OCI-M1 (cell line): ENCODE results near the gene ZNF740.
"Not testable (repeated sequence)": the region's sequence is repeated elsewhere in the genome, so short reads cannot be mapped to it uniquely, and the experiment has no call there.

Experiments used
- DNase-seq: peaks from one replicate; lab custom pipeline; 2025; lab: John Stamatoyannopoulos, UW

The ZNF740 gene

GRCh38 chr12:53194973-53195372, 14.5 kb downstream of the ZNF740 start:
- no peak for DNase-seq

DNA sequence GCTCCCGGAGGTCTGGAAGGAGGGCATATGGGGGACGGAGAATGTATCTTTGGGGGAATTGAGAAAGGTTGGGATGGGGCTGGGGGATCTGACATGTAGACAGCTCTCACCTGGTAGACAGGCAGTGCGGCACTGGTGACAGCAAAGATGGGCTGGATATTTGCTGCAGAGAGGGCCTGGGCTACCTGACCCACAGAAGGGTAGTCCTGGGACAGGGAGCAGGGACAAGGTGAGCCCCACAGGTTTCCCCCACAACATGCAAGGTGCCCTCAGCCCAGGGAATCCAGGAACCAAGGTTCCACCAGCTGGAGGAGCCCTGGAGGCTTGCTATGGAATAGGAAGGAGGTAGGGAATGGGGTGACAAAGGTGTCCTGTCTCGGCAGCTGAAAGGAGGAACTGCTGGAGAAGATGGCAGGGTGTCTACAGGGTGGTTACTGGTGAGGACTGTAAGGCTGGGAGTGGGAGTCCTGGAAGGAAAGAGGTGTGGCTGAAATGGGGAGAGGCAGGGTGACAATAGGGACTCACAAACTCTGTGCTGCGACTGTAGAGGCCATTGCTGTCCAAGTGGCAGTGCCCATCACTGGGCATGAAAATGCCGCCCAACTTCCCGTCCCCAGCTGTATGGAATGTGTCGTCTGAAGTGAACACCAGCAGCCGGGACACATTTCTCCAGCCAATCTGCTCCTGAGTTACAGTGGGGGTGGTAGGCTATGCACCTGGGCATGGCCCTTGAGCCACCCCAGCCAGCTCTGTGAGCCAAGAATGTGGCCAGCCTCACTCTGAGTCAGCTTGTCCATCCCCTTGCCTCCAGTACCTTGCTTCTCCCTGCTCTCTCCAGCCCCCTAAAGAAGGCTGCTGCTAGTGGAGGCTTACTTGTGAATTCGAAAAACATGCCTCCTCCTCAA, 15.2 kb downstream of the ZNF740 start:
- no peak for DNase-seq

GRCh38 chr12:53196486-53196885, 16.0 kb downstream of the ZNF740 start:
- no peak for DNase-seq

GRCh38 chr12:53197011-53197640, 16.6 kb downstream of the ZNF740 start:
- DNase-seq: no peak

- DNase-seq: no peak
Measured at GRCh38 chr12:53198486-53199110, 18.1 kb downstream of the ZNF740 start.

DNA sequence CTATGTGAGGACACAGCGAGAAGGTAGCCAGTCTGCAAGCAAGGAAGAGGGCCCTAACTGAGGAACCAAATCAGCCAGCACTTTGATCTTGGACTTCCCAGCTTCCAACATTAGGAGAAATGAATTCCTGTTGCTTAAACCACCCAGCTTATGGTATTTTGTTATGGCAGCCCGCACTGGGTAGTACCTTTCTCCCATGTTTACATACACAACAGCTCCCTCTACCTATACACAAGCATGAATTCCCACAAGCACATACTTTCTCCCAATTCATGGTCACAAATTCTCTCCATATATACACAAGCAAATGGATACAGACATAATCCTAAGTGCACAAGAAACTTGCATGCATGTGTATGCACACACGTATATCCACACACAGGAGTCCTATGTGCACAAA, 19.2 kb downstream of the ZNF740 start:
- DNase-seq: no peak

DNA sequence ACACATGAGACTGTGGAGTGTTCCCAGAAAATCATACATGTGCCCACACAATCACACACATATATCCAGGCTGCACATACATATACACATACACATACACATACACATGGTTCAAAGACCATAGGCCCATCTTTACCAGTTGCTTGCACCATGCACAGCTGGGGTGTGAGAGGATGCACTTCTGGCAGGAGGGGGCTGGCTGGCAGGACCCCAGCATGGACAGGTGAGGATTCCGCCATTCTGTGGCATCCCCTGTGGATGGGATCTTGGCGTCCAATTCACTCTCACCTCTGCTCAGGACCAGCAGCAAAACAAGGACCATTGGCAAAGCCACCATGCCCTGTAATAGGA, 19.6 kb downstream of the ZNF740 start:
- DNase-seq: no peak

DNA sequence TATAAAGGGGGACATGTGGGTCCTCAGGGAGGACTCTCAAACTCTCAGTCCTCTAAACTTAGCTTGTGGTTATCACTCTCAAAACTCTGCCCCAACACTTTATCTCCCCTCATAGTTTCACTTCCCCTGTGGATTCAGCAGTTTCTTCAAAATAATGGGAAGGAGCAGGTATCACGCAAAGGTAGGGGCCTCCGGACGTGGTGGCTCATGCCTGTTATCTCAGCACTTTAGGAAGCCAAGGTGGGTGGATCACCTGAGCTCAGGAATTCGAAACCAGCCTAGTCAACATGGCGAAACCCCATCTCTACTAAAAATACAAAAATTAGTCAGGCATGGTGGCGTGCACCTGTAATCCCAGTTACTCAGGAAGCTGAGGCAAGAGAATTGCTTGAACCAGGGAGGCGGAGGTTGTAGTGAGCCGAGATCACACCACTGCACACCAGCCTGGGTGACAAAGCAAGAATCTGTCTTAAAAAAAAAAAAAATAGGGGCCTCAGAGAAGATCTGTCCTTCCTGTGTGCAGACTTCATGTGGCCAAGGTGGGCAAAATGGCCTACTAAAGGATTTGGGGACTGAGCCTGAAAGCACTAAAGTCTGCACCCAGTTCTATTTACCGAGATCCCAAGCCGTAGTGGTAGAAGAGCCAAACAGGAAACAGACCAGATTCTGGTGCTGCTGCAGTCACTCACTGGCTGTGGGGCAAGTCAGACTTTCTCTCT, 20.1 kb downstream of the ZNF740 start:
- peak; percentile 81 for DNase-seq

DNA sequence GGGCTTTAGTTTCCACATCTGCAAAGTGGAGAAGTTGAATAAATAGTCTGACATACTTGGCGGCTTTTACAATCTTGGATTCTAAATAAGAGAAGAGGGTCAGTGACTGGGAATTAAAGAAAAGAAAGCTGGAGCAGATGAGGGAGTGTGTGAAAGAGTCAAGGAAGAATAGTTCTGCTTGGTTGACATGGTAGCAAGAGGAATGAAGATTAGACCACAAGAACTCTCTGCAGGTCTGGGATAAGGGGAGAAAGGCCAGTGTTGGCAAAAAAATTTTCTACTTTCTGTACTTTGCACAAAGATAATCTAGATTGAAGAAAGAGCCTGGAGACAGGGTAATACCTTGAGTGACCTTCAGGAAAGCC, 20.6 kb downstream of the ZNF740 start:
- peak; percentile 81 for DNase-seq

- no peak for DNase-seq
Measured at GRCh38 chr12:53201639-53202038, 21.1 kb downstream of the ZNF740 start.

DNA sequence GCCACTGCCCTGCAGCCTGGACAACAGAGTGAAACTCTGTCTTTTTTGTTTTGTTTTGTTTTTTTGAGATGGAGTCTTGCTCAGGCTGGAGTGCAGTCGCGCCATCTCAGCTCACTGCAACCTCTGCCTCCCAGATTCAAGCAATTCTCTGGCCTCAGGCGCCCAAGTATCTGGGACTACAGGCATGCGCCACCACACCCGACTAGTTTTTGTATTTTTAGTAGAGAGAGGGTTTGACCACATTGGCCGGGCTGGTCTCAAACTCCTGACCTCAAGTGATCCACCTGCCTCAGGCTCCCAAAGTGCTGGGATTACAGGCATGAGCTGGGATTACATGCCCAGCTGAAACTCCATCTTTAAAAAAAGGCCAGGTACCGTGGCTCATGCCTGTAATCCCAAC, 21.8 kb downstream of the ZNF740 start:
- not testable (repeated sequence) for DNase-seq

DNA sequence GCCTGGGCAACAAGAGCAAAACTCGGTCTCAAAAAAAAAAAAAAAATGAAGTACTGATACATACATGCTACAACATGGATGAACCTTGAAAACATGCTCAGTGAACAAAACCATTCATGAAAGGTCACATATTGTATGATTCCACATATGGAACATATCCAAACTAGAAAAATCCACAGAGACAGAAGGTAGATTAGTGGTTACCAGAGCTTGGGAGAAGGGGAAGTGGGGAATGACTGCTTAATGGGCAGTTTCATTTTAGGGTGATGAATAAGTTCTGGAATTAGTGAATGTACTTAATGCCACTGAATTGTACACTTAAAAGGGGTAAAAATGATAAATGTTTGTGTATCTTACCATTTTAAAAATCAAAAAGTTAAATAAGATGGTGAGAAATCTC, 23.8 kb downstream of the ZNF740 start:
- no peak for DNase-seq

DNA sequence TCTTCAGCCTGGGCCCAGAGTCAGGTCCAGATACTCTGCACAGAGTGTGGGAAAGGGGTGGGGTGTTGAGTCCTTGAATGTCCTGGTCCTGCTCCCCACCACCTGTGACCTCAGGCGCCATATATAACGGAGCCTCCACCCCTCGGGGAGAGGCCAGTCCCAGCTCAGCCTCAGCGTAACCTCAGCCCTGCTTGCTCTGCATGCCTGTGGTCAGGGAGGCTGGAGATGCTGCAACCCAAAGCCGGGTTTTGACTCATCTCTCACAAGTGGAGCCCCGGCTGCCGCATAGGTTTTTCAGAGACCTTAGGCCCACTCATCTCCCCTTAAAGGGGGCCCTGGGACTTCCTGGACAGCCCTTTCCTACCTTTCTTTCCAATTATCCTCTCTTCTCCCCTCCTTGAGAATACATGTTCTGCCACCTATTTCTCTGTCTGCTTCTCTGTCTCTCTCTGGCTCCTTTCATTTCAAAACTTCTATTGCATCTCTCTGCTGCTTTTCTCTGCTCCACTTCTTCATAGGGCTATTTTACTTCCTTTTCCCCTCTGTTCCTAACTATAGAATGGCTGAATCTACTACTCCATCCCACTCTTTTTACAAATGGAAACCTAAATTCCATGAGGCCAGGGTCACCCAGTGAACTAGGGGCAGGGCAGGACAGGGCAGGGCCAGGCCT, 25.4 kb downstream of the ZNF740 start:
- no peak for DNase-seq

DNA sequence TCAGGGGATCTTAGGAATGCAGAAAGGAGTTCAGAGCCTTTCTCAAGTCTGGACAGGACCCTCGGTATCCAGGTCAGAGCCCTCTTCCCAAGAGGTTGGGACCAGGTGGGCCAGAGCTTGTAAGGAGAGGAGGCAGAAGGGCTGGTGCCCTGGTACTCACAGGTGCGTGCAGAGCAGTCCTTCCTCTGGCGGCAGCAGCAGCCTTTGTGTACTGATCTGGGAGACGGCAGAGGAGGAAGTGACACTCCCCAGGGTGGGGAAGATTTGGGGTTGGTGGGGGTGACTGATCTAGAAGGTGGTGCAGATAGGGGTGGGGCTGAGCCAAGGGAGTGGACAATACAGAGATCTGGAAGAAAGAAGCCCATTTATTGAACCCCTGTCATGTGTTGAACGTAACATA, 26.5 kb downstream of the ZNF740 start, which contains the start of gene ITGB7:
ITGB7 (minus strand) TSS at position 210 of the 400 bp plus-strand sequence. CDS start 6,808 bp downstream, outside the sequence.
- DNase-seq: peak; percentile 64

GRCh38 chr12:53208435-53208834, 27.9 kb downstream of the ZNF740 start:
- no peak for DNase-seq

DNA sequence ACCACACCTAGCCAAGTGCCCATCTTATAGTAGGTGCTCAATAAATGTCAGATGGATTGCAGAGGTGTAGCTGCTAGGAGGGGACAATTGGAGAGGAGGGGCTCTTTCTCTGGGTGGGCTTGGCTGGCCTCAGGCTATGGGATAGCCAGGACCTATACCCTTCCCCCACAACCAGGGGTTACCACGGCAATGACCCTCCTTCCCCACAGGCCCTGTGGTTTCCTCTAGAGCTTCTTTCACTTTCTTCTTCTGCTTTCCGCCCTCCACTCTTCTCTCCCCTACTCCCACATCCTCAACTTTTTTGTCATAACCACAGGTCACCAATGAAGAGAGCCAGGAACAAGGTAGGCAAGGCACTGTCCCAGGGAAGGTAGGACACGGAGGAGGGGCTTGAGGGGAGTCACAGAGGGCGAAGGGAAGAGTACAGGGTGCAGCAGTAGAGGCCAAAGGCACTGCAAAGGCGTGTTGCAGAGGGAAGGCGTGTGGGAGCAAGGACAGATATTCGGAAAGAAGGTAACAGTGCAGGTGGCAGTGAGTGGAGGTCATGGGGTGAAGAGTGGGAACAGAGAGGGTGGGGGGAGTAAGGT, 28.4 kb downstream of the ZNF740 start:
- peak; percentile 93 for DNase-seq

DNA sequence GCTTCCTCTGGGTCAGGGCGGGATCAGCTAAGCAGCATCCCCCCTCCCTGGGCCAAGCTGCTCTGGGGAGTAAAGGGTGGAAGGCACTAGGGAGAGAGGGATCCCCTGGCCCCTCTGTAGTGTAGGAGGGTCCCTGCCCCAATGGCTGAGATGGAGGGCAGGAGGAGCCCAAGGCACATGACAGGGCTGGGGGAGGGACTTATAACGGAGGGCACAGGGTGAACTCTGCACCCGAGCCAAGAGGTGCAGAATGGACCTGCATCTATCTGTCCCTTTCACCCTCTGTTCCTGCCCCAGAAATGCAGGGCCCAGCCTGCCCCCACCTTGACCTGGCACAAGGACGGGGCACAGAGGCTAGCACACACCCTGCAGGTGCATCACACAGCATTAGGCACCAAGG, 30.3 kb downstream of the ZNF740 start:
- DNase-seq: no peak

GRCh38 chr12:53211476-53212381, 31.2 kb downstream of the ZNF740 start:
- peak; percentile 32 for DNase-seq

DNA sequence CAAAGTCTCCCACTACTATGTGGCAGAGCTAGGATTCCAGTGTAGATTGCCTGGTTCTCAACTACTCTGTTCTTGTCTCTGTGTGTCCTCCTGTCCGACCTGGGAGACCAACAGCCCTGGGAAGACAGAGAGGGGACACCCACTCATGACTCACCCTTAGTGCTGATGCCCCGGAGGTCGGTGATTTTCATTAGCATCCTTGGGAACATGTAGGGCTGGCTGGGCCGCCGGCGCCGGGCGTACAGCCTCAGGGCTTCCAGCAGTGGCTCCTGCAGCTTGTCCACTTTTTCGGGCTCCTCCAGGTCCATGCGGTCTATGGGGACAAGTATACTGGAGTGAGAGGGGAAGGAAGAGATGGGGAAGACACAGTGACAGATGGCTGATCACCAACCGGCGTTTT, 32.4 kb downstream of the ZNF740 start:
- DNase-seq: no peak

DNA sequence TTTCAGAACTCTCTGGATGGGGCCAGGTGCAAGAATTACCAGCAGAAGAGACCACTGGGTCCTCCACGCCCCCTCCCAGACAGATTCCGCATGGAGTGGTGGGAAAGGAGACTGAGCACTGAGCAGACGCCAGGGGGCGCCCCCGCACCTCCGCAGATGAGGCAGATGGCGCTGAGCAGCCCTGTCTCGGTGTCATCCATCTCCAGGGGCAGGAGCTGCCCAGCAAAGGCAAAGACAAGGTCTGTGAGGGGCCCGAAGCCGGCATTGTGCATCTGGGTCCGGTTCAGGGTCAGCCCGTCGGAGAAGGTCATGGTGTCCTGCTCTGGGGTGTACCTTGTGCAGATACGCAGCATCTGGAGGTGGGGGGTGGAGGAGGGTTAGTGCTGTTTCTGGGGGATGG, 32.8 kb downstream of the ZNF740 start:
- peak; percentile 85 for DNase-seq
